GM23338 (cell line): ENCODE measurements around the gene USP28. TPM values are rescaled to one million over a fixed set of nuclear protein-coding genes. Genes with fewer than 3 reads are reported as not detected.
"Not testable (repeated sequence)": the region's sequence is repeated elsewhere in the genome, so short reads cannot be mapped to it uniquely, and the experiment has no call there.

Experiments used
- ATAC-seq: fragments of 200-7000 bp; cut with Tn5 transposase; 3 replicates; pipeline ENCODE4 v1.9.1; 2020
- DNase-seq: peaks from one replicate; pipeline ENCODE4 v3.0.0-alpha.2; 2015; ENCODE audit warnings: low spot score
- H2AFZ ChIP-seq: fragments of 200-600 bp; sonication (generic); 2 replicates; pipeline ENCODE4 v1.8.0; 2016; ENCODE audit warnings: antibody characterized with exemption, mild to moderate bottlenecking, moderate library complexity
- H3F3A ChIP-seq: fragments of 200-600 bp; sonication (generic); replicated peaks from 2 replicates; pipeline ENCODE4 v1.8.0; 2017; ENCODE audit warnings: antibody characterized with exemption, mixed run types, low read depth
- H3K27ac ChIP-seq: fragments of 200-600 bp; sonication (generic); 2 replicates; pipeline ENCODE4 v1.6.1; 2016; ENCODE audit warnings: low read depth
- H3K27me3 ChIP-seq: fragments of 200-600 bp; sonication (generic); 2 replicates; pipeline ENCODE4 v1.8.0; 2016; ENCODE audit warnings: mild to moderate bottlenecking, mixed run types, moderate library complexity; ENCODE audit not compliant: insufficient read depth
- H3K36me3 ChIP-seq: fragments of 200-600 bp; sonication (generic); 2 replicates; pipeline ENCODE4 v1.8.0; 2016; ENCODE audit warnings: mild to moderate bottlenecking; ENCODE audit not compliant: insufficient read depth
- H3K4me1 ChIP-seq: fragments of 200-600 bp; sonication (generic); 2 replicates; pipeline ENCODE4 v1.8.0; 2016; ENCODE audit warnings: mild to moderate bottlenecking, moderate library complexity; ENCODE audit not compliant: insufficient read depth
- H3K4me2 ChIP-seq: fragments of 200-600 bp; sonication (generic); 2 replicates; pipeline ENCODE4 v1.7.1; 2017; ENCODE audit warnings: mixed run types
- H3K4me3 ChIP-seq: fragments of 200-600 bp; sonication (generic); 2 replicates; pipeline ENCODE4 v1.6.1; 2016; ENCODE audit warnings: mixed run types
- H3K79me2 ChIP-seq: fragments of 200-600 bp; sonication (generic); replicated peaks from 2 replicates; pipeline ENCODE4 v1.8.0; 2017; ENCODE audit warnings: mild to moderate bottlenecking; ENCODE audit not compliant: insufficient read depth
- H3K9me2 ChIP-seq: fragments of 200-600 bp; sonication (generic); 2 replicates; pipeline ENCODE4 v1.8.0; 2017; ENCODE audit not compliant: insufficient read depth
- H4K20me1 ChIP-seq: fragments of 200-600 bp; sonication (generic); replicated peaks from 2 replicates; pipeline ENCODE4 v1.8.0; 2017; ENCODE audit warnings: mild to moderate bottlenecking; ENCODE audit not compliant: insufficient read depth
- H3K27ac Mint-ChIP-seq: 2 replicates; pipeline ENCODE4 v1.8.0; 2020; ENCODE audit warnings: inconsistent platforms, mild to moderate bottlenecking, moderate library complexity, mixed read lengths
- H3K27me3 Mint-ChIP-seq: 3 replicates; pipeline ENCODE4 v1.8.0; 2022; ENCODE audit warnings: low read depth, mild to moderate bottlenecking, moderate library complexity, mixed read lengths, inconsistent platforms; ENCODE audit not compliant: insufficient read depth, poor library complexity
- H3K36me3 Mint-ChIP-seq: 3 replicates; pipeline ENCODE4 v1.8.0; 2021; ENCODE audit warnings: low read depth, mild to moderate bottlenecking, inconsistent platforms, moderate library complexity, mixed read lengths
- H3K4me1 Mint-ChIP-seq: 3 replicates; pipeline ENCODE4 v1.8.0; 2020; ENCODE audit warnings: mild to moderate bottlenecking, inconsistent platforms, mixed read lengths
- H3K4me3 Mint-ChIP-seq: 3 replicates; pipeline ENCODE4 v1.8.0; 2021; ENCODE audit warnings: moderate library complexity, mild to moderate bottlenecking, inconsistent platforms, mixed read lengths
- H3K9me3 Mint-ChIP-seq: 3 replicates; pipeline ENCODE4 v1.8.0; 2020; ENCODE audit warnings: moderate library complexity, mild to moderate bottlenecking, inconsistent platforms, mixed read lengths
- CREB1 ChIP-seq: fragments of 250-450 bp; sonication (Bioruptor Pico); IDR thresholded peaks from 2 replicates; pipeline ENCODE4 v1.5.0; 2020; ENCODE audit warnings: low read depth, mild to moderate bottlenecking, moderate library complexity
- CTCF ChIP-seq, 2 experiments: fragments of 200-600 bp in 1 of 2; sonication (generic) in 1 of 2; conservative IDR thresholded peaks; 2 replicates each; pipeline versions ENCODE4 v1.5.1 to v1.6.1; 2016 to 2017; ENCODE audit warnings: antibody characterized with exemption in 2 of 2, low read depth in 2 of 2, mild to moderate bottlenecking in 2 of 2, moderate library complexity in 1 of 2
- ETS1 ChIP-seq: IDR thresholded peaks from 2 replicates; pipeline ENCODE4 v1.6.1; 2016; ENCODE audit warnings: antibody characterized with exemption
- EZH2phosphoT487 ChIP-seq: fragments of 200-600 bp; sonication (generic); IDR thresholded peaks from one replicate; pipeline ENCODE4 v1.8.1; 2018; ENCODE audit warnings: antibody characterized with exemption; ENCODE audit not compliant: unreplicated experiment
- JUNB ChIP-seq: IDR thresholded peaks from one replicate; pipeline ENCODE4 v1.6.1; 2016; ENCODE audit warnings: antibody characterized with exemption; ENCODE audit not compliant: unreplicated experiment
- STAT1 ChIP-seq: IDR thresholded peaks from one replicate; pipeline ENCODE4 v1.6.1; 2016; ENCODE audit warnings: antibody characterized with exemption; ENCODE audit not compliant: unreplicated experiment
- ZNF331 ChIP-seq: fragments of 250-450 bp; sonication (Bioruptor Pico); IDR thresholded peaks from 2 replicates; pipeline ENCODE4 v1.5.0; 2020; ENCODE audit warnings: low read depth, mild to moderate bottlenecking, moderate library complexity
- polyA plus RNA-seq: library from polyadenylated mRNA; unstranded; fragments of >200 nt; fragmentation: Nextera tagmentation; extraction: Ambion mirVana; gene quantifications from 2 replicates; pipeline ENCODE4 v1.2.1, GENCODE V29; 2016
- total RNA-seq: library from RNA; depleted of rRNA; stranded (reverse); fragments of >200 nt; shearing (Covaris generic); gene quantifications from 2 replicates; pipeline ENCODE4 v1.2.3, GENCODE V29; 2014

USP28 gene
- total and polyA plus RNA-seq, 2 experiments from 2014 or later = 73.9 to 171 TPM

GRCh38 chr11:113911491-113911890 lies 36.1 kb upstream of the USP28 start:
- not testable (repeated sequence) for ATAC-seq

GRCh38 chr11:113908098-113908497 lies 32.7 kb upstream of the USP28 start:
- Mint-ChIP-seq H3K27ac (no peak overlapping the region), H3K36me3 (no peaks in the 10 kb centered on the region), H3K9me3 (no peaks in the 10 kb centered on the region), H3K4me3 (no peak overlapping the region), H3K27me3 (no peaks in the 10 kb centered on the region), H3K4me1 (peaks cover 15% of the 10 kb centered on the region)
- no peak for TF ChIP-seq JUNB
- Histone ChIP-seq H3K27ac (no peak overlapping the region), H3K79me2 (no peaks in the 10 kb centered on the region), H3K36me3 (no peaks in the 10 kb centered on the region), H3K9me2 (no peaks in the 10 kb centered on the region), H2AFZ (peak overlapping the region; percentile 80; the same call in 1 of the 2 replicates), H3F3A (no peaks in the 10 kb centered on the region), H3K4me3 (no peak overlapping the region), H3K4me2 (no peak overlapping the region), H3K4me1 (peaks cover 4% of the 10 kb centered on the region), H4K20me1 (no peaks in the 10 kb centered on the region), H3K27me3 (no peaks in the 10 kb centered on the region)
- no peak for DNase-seq
- no peak for ATAC-seq

More at GRCh38 chr11:113911491-113911890, 36.1 kb upstream of the USP28 start:
- not testable (repeated sequence) for H3K9me2 ChIP-seq, H3K36me3 ChIP-seq, H3K4me2 ChIP-seq, H3F3A ChIP-seq, H3K4me3 Mint-ChIP-seq, H3K27ac ChIP-seq, H3K4me1 Mint-ChIP-seq, H3K27ac Mint-ChIP-seq, H3K27me3 Mint-ChIP-seq, H3K27me3 ChIP-seq, H3K4me1 ChIP-seq, H3K4me3 ChIP-seq, DNase-seq, H3K36me3 Mint-ChIP-seq, H3K9me3 Mint-ChIP-seq, H3K79me2 ChIP-seq, H4K20me1 ChIP-seq
- H2AFZ ChIP-seq = peak overlapping the region; percentile 3; the same call in 1 of the 2 replicates

GRCh38 chr11:113907681-113908080 lies 32.3 kb upstream of the USP28 start:
- Histone ChIP-seq H3F3A (no peaks in the 10 kb centered on the region), H3K27me3 (no peaks in the 10 kb centered on the region), H3K4me1 (peaks cover 4% of the 10 kb centered on the region), H3K4me3 (no peak overlapping the region), H2AFZ (peak overlapping the region; percentile 80; the same call in 1 of the 2 replicates), H3K4me2 (no peak overlapping the region), H4K20me1 (no peaks in the 10 kb centered on the region), H3K27ac (no peak overlapping the region), H3K9me2 (no peaks in the 10 kb centered on the region), H3K79me2 (no peaks in the 10 kb centered on the region), H3K36me3 (no peaks in the 10 kb centered on the region)
- TF ChIP-seq EZH2phosphoT487 (no peak), ETS1 (no peak)
- H3K27ac Mint-ChIP-seq = no peak overlapping the region
- peaks cover 15% of the 10 kb centered on the region for H3K4me1 Mint-ChIP-seq
- H3K9me3 Mint-ChIP-seq = no peaks in the 10 kb centered on the region
- ATAC-seq = no peak
- no peak overlapping the region for H3K4me3 Mint-ChIP-seq
- H3K27me3 Mint-ChIP-seq = no peaks in the 10 kb centered on the region
- no peak for DNase-seq
- no peaks in the 10 kb centered on the region for H3K36me3 Mint-ChIP-seq

- H3K9me3 Mint-ChIP-seq = no peaks in the 10 kb centered on the region
- ATAC-seq (no peak), DNase-seq (no peak)
- peaks cover 15% of the 10 kb centered on the region for H3K4me1 Mint-ChIP-seq
- H3K4me3 Mint-ChIP-seq = no peak overlapping the region
- TF ChIP-seq ZNF331 (CRISPR knock-in tag) (no peak), CTCF (conservative IDR thresholded peaks at IDR 0.05; ENCODE audit: low read depth in 2 of 2) (no peak), CREB1 (no peak), STAT1 (no peak), EZH2phosphoT487 (no peak)
- Histone ChIP-seq H3K4me1 (peaks cover 4% of the 10 kb centered on the region), H3K27ac (no peak overlapping the region), H3K4me3 (no peak overlapping the region), H3F3A (no peaks in the 10 kb centered on the region), H3K9me2 (no peaks in the 10 kb centered on the region), H3K79me2 (no peaks in the 10 kb centered on the region), H3K27me3 (no peaks in the 10 kb centered on the region), H4K20me1 (no peaks in the 10 kb centered on the region), H3K36me3 (no peaks in the 10 kb centered on the region), H3K4me2 (no peak overlapping the region), H2AFZ (no peak overlapping the region)
- H3K27me3 Mint-ChIP-seq = no peaks in the 10 kb centered on the region
- H3K27ac Mint-ChIP-seq = no peak overlapping the region
- no peaks in the 10 kb centered on the region for H3K36me3 Mint-ChIP-seq
Measured at GRCh38 chr11:113907152-113907551, 31.8 kb upstream of the USP28 start.
